CD4-positive, alpha-beta T cell treated with Interleukin-2 at 100 ng/mL for 4 hours (primary cell): Measurements from ENCODE around the gene GPT2.
A peak's percentile ranks its signal among the peaks of the same experiment; 100 is the strongest.
"Not testable (repeated sequence)": the region's sequence is repeated elsewhere in the genome, so short reads cannot be mapped to it uniquely, and the experiment has no call there.

Experiments
- DNase-seq: peaks from one replicate; pipeline ENCODE4 v3.0.0-alpha.2; 2020; ENCODE audit warnings: low spot score

The GPT2 gene

GRCh38 chr16:46920402-46921068, 36.4 kb downstream of the GPT2 start:
- DNase-seq: no peak

DNA sequence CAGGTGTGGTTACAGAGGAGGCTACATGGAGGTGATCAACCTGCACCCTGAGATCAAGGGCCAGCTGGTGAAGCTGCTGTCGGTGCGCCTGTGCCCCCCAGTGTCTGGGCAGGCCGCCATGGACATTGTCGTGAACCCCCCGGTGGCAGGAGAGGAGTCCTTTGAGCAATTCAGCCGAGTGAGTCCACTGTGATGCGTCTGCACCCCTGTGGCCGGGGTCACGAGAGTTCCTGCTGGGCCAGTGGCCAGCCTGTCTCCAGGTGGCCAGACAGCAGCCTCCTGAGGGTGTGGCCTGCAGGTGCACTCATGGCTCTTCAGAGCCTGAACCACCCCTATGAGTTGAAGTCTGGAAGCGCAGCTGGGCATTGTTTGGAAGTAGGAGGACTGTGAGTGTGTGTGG, 38.1 kb downstream of the GPT2 start:
- no peak for DNase-seq

DNA sequence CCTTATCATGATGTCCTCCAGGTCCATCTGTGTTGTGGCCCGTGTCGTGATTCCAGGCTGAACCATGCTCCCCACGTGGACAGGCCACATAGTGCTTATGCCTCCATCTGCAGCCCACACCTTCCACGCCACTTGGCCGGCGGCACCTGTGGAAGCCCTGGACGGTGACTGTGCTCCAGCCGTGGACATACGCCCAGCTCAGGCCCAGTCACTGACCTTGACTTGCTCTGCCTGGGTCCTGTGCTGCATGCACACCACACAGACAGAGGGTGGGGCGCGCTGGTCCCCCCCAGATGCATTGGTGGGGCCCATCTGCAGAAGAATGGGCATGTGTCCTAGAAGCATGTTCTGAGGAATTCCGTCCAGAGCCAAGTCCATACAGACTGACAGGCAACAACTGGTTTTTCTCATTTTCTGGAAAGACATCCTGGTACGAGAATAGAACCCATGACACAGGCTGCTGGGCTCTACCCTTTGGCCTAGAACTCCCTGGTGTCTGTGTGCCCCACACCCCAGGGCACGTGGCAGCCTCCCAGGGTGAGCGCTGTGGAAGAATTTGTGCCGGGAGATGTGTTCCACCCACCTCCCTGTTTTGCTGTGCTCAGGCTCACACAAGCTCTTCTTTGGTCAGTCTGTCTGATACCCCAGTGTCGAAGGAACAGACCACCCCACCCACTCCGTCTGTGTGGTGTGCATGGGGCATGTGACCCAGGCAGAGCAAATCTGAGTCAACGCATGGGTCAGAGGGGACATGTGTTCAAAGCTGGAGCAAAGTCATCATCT, 39.5 kb downstream of the GPT2 start:
- DNase-seq: no peak

DNA sequence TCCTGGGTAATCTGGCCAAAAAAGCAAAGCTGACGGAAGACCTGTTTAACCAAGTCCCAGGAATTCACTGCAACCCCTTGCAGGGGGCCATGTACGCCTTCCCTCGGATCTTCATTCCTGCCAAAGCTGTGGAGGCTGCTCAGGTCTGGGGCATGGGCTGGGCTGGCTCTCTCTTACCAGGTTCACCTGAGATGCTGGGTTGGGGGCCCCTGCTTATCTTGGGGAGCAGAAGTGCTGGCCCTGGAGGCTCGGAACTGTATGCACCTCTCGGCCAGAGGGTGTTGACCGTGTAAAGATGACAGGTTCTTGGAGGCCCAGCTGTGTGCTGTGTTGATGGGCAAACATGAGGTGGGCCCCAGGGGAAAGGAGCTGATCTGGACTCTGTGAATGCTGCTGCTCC, 40.2 kb downstream of the GPT2 start:
- DNase-seq: no peak

DNA sequence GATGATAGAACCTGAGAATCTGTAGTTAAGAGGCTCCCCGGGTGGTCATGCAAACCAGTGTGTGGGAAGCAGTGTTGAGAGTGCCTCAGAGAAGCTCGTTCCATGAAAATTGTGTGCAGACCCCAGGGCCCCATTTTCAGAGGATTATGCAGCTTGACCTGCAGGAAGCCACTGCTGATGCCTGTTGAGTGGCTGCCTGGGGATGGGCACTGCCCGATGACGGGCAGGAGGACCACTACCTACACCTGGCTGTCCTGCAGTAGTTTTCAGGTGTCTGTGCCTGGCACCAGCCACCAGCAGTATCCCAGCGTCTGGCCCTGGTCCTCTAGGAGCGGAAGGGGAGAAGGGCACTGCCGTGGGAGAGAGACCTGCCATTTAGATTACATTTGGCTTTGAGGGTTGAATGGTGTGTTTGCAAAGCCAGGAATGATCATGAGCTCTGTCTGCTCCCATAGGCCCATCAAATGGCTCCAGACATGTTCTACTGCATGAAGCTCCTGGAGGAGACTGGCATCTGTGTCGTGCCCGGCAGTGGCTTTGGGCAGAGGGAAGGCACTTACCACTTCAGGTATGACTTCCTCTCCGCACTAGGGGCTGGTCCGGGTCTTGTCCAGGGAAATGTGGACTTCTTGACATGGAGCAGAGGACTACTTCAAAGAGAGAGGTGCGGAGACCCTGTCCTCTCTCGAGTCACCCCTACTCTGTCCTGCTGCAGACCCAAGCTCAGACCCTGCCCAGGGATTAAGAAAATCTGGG, 42.5 kb downstream of the GPT2 start:
- DNase-seq: no peak

GRCh38 chr16:46927273-46927672, 43.1 kb downstream of the GPT2 start:
- no peak for DNase-seq

DNA sequence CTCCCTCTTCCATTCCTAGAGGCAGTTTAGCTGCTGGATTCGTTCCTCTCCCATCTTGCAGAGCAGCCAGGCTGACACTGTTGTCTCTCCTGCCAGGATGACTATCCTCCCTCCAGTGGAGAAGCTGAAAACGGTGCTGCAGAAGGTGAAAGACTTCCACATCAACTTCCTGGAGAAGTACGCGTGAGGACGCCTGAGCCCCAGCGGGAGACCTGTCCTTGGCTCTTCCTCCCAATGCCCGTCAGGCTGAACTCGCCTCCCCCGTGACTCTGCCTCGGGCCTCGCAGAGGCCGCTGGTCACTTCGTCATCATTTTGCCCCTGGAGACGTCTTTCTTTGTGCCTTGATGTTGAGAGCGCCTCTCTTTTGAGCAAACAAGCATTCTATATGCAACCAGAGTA, 44.6 kb downstream of the GPT2 start:
- DNase-seq: no peak

- peak; percentile 66 for DNase-seq
These were observed 45.5 kb downstream of the GPT2 start for GRCh38 chr16:46929378-46930332.

- DNase-seq: no peak
These were observed 46.7 kb downstream of the GPT2 start for GRCh38 chr16:46930861-46931260.

- DNase-seq: no peak
These were observed 48.6 kb downstream of the GPT2 start for GRCh38 chr16:46932802-46933201.

DNA sequence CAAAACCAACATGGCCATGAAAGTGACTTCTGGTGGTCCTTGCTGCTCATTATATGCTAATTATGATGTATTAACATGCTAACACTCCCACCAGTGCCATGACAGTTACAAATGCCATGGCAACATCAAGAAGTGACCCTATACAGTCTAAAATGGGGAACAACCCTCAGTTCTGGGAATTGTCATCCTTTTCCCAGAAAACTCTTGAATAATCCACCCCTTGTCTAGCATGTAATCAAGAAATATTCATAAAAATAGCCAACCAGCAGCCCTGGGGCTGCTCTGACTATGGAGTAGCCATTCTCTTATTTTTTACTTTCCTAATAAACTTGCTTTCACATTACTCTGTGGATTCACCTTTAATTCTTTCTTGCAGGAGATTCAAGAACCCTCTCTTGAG, 53.4 kb downstream of the GPT2 start:
- no peak for DNase-seq

DNA sequence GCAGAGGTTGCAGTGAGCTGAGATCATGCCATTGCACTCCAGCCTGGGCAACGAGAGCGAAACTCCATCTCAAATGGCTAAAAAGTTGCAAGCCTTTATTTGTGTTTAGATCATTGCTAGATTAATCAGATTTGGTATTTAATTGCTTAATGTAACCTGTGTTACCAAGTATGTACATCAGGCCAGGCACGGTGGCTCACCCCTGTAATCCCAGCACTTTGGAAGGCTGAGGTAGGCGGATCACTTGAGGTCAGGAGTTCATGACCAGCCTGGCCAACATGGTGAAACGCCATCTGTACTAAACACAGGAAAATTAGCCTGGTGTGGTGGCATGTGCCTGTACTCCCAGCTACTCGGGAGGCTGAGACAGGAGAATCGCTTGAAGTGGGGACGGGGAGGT, 60.6 kb downstream of the GPT2 start:
- not testable (repeated sequence) for DNase-seq

- peak; percentile 60 for DNase-seq
These were observed 63.9 kb downstream of the GPT2 start for GRCh38 chr16:46947900-46948547.

- DNase-seq: no peak
These were observed 64.5 kb downstream of the GPT2 start for GRCh38 chr16:46948548-46949166.

- peak; percentile 55 for DNase-seq
These were observed 65.2 kb downstream of the GPT2 start for GRCh38 chr16:46949241-46949892.

- DNase-seq: no peak
These were observed 65.8 kb downstream of the GPT2 start for GRCh38 chr16:46950009-46950408.

GRCh38 chr16:46954562-46954961, 70.4 kb downstream of the GPT2 start:
- DNase-seq: no peak

DNA sequence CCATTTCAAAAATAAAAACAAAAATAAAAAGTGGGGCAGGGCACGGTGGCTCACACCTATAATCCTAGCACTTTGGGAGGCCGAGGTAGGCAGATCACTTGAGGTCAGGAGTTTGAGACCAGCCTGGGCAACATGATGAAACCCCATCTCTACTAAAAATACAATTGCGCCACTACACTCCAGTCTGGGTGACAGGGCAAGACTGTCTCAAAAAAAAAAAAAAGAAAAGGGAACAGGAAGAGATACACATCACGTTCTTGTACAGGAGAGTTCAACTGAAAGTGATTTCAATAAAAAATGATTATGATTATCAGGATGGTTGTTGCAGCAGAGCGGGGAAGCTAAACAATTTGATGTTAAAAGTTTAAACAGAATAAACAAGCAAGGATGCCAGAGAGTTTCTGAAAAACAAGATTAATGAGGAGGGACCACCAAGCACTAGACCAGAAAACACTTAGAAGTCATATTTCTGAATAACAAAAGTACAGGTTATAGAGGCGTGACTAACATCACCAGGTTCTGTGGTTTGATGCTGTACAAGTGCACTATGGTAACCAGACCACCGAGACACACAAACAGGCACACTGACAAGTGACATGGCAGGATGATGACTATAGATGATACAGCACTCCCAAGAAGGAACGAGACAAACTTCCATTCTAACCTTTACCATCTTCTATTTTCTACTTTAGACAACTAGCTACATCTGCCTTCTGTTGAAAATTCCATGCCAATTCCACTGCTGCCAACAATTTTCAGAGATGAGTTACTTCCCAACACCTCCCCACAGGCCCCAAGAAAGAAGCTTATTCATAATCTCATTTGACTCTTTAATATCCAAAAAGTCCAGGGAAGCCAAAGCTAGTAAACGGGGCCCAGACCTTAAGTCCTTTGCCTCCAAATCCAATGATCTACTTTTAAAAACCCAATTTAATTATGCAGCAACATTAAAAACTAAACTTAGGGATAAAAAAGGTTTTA, 77.5 kb downstream of the GPT2 start:
- DNase-seq: peak; percentile 71

DNA sequence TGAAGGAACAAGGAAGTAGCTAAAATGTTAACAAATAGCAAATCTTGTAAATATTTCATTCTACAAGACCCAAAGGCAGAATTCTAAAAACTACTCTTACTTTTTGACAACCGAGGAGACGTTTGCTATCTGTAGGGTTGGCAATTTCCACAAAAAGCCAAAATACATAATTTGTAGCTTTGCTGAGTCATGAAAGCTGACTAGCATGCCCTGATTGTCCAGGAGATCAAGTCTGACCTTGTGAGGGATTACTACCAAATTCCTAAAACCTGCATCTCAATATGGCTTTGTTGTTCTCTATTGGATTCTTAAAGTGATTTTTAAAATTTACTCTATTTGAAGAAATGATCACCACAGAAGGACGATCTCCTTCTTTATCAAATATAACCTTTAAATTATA, 78.5 kb downstream of the GPT2 start:
- DNase-seq: no peak
